GM23338 (cell line): ENCODE measurements around the gene PNMA1. TPM values are rescaled to one million over a fixed set of nuclear protein-coding genes. Genes with fewer than 3 reads are reported as not detected.

Experiments
- ATAC-seq: fragments of 200-7000 bp; cut with Tn5 transposase; 3 replicates; pipeline ENCODE4 v1.9.1; 2020
- DNase-seq: peaks from one replicate; pipeline ENCODE4 v3.0.0-alpha.2; 2015; ENCODE audit warnings: low spot score
- H2AFZ ChIP-seq: fragments of 200-600 bp; sonication (generic); 2 replicates; pipeline ENCODE4 v1.8.0; 2016; ENCODE audit warnings: antibody characterized with exemption, mild to moderate bottlenecking, moderate library complexity
- H3F3A ChIP-seq: fragments of 200-600 bp; sonication (generic); replicated peaks from 2 replicates; pipeline ENCODE4 v1.8.0; 2017; ENCODE audit warnings: antibody characterized with exemption, mixed run types, low read depth
- H3K27ac ChIP-seq: fragments of 200-600 bp; sonication (generic); 2 replicates; pipeline ENCODE4 v1.6.1; 2016; ENCODE audit warnings: low read depth
- H3K27me3 ChIP-seq: fragments of 200-600 bp; sonication (generic); 2 replicates; pipeline ENCODE4 v1.8.0; 2016; ENCODE audit warnings: mild to moderate bottlenecking, mixed run types, moderate library complexity; ENCODE audit not compliant: insufficient read depth
- H3K36me3 ChIP-seq: fragments of 200-600 bp; sonication (generic); 2 replicates; pipeline ENCODE4 v1.8.0; 2016; ENCODE audit warnings: mild to moderate bottlenecking; ENCODE audit not compliant: insufficient read depth
- H3K4me1 ChIP-seq: fragments of 200-600 bp; sonication (generic); 2 replicates; pipeline ENCODE4 v1.8.0; 2016; ENCODE audit warnings: mild to moderate bottlenecking, moderate library complexity; ENCODE audit not compliant: insufficient read depth
- H3K4me2 ChIP-seq: fragments of 200-600 bp; sonication (generic); 2 replicates; pipeline ENCODE4 v1.7.1; 2017; ENCODE audit warnings: mixed run types
- H3K4me3 ChIP-seq: fragments of 200-600 bp; sonication (generic); 2 replicates; pipeline ENCODE4 v1.6.1; 2016; ENCODE audit warnings: mixed run types
- H3K79me2 ChIP-seq: fragments of 200-600 bp; sonication (generic); replicated peaks from 2 replicates; pipeline ENCODE4 v1.8.0; 2017; ENCODE audit warnings: mild to moderate bottlenecking; ENCODE audit not compliant: insufficient read depth
- H3K9me2 ChIP-seq: fragments of 200-600 bp; sonication (generic); 2 replicates; pipeline ENCODE4 v1.8.0; 2017; ENCODE audit not compliant: insufficient read depth
- H4K20me1 ChIP-seq: fragments of 200-600 bp; sonication (generic); replicated peaks from 2 replicates; pipeline ENCODE4 v1.8.0; 2017; ENCODE audit warnings: mild to moderate bottlenecking; ENCODE audit not compliant: insufficient read depth
- H3K27ac Mint-ChIP-seq: 2 replicates; pipeline ENCODE4 v1.8.0; 2020; ENCODE audit warnings: inconsistent platforms, mild to moderate bottlenecking, moderate library complexity, mixed read lengths
- H3K27me3 Mint-ChIP-seq: 3 replicates; pipeline ENCODE4 v1.8.0; 2022; ENCODE audit warnings: low read depth, mild to moderate bottlenecking, moderate library complexity, mixed read lengths, inconsistent platforms; ENCODE audit not compliant: insufficient read depth, poor library complexity
- H3K36me3 Mint-ChIP-seq: 3 replicates; pipeline ENCODE4 v1.8.0; 2021; ENCODE audit warnings: low read depth, mild to moderate bottlenecking, inconsistent platforms, moderate library complexity, mixed read lengths
- H3K4me1 Mint-ChIP-seq: 3 replicates; pipeline ENCODE4 v1.8.0; 2020; ENCODE audit warnings: mild to moderate bottlenecking, inconsistent platforms, mixed read lengths
- H3K4me3 Mint-ChIP-seq: 3 replicates; pipeline ENCODE4 v1.8.0; 2021; ENCODE audit warnings: moderate library complexity, mild to moderate bottlenecking, inconsistent platforms, mixed read lengths
- H3K9me3 Mint-ChIP-seq: 3 replicates; pipeline ENCODE4 v1.8.0; 2020; ENCODE audit warnings: moderate library complexity, mild to moderate bottlenecking, inconsistent platforms, mixed read lengths
- CTCF ChIP-seq, 2 experiments: fragments of 200-600 bp in 1 of 2; sonication (generic) in 1 of 2; conservative IDR thresholded peaks; 2 replicates each; pipeline versions ENCODE4 v1.5.1 to v1.6.1; 2016 to 2017; ENCODE audit warnings: antibody characterized with exemption in 2 of 2, low read depth in 2 of 2, mild to moderate bottlenecking in 2 of 2, moderate library complexity in 1 of 2
- EZH2 ChIP-seq: fragments of 200-600 bp; sonication (generic); IDR thresholded peaks from one replicate; pipeline ENCODE4 v1.8.0; 2017; ENCODE audit warnings: antibody characterized with exemption, mild to moderate bottlenecking, low read depth; ENCODE audit not compliant: unreplicated experiment
- JUNB ChIP-seq: IDR thresholded peaks from one replicate; pipeline ENCODE4 v1.6.1; 2016; ENCODE audit warnings: antibody characterized with exemption; ENCODE audit not compliant: unreplicated experiment
- NANOG ChIP-seq: IDR thresholded peaks from 2 replicates; pipeline ENCODE4 v1.6.1; 2016; ENCODE audit warnings: antibody characterized with exemption, borderline replicate concordance
- POLR2AphosphoS5 ChIP-seq: IDR thresholded peaks from 2 replicates; pipeline ENCODE4 v1.6.1; 2016; ENCODE audit warnings: antibody characterized with exemption, low read depth
- REST ChIP-seq: IDR thresholded peaks from one replicate; pipeline ENCODE4 v1.6.1; 2018; ENCODE audit warnings: antibody characterized with exemption; ENCODE audit not compliant: unreplicated experiment
- STAT1 ChIP-seq: IDR thresholded peaks from one replicate; pipeline ENCODE4 v1.6.1; 2016; ENCODE audit warnings: antibody characterized with exemption; ENCODE audit not compliant: unreplicated experiment
- ZNF331 ChIP-seq: fragments of 250-450 bp; sonication (Bioruptor Pico); IDR thresholded peaks from 2 replicates; pipeline ENCODE4 v1.5.0; 2020; ENCODE audit warnings: low read depth, mild to moderate bottlenecking, moderate library complexity
- ZNF462 ChIP-seq: fragments of 250-450 bp; sonication (Bioruptor Pico); IDR thresholded peaks from 2 replicates; pipeline ENCODE4 v1.5.0; 2020; ENCODE audit warnings: mild to moderate bottlenecking, moderate library complexity
- polyA plus RNA-seq: library from polyadenylated mRNA; unstranded; fragments of >200 nt; fragmentation: Nextera tagmentation; extraction: Ambion mirVana; gene quantifications from 2 replicates; pipeline ENCODE4 v1.2.1, GENCODE V29; 2016
- total RNA-seq: library from RNA; depleted of rRNA; stranded (reverse); fragments of >200 nt; shearing (Covaris generic); gene quantifications from 2 replicates; pipeline ENCODE4 v1.2.3, GENCODE V29; 2014

PNMA1 gene
- total and polyA plus RNA-seq, 2 experiments from 2014 or later = 18.2 to 32.9 TPM

- Histone ChIP-seq H3K79me2 (no peaks in the 10 kb centered on the region), H2AFZ (no peak overlapping the region), H3K9me2 (no peaks in the 10 kb centered on the region), H3K27me3 (no peaks in the 10 kb centered on the region), H3K4me3 (no peak overlapping the region), H3K36me3 (no peaks in the 10 kb centered on the region), H3K4me1 (no peaks in the 10 kb centered on the region), H3K27ac (no peak overlapping the region), H3K4me2 (no peak overlapping the region), H3F3A (no peaks in the 10 kb centered on the region), H4K20me1 (no peaks in the 10 kb centered on the region)
- Mint-ChIP-seq H3K36me3 (peaks cover 3% of the 10 kb centered on the region; the same call in 1 of the 3 replicates), H3K4me1 (no peaks in the 10 kb centered on the region), H3K27ac (no peak overlapping the region), H3K9me3 (no peaks in the 10 kb centered on the region), H3K4me3 (no peak overlapping the region), H3K27me3 (no peaks in the 10 kb centered on the region)
- TF ChIP-seq REST = no peak
- TF ChIP-seq CTCF (conservative IDR thresholded peaks at IDR 0.05; ENCODE audit: low read depth in 2 of 2) = no peak
- TF ChIP-seq JUNB = no peak
- TF ChIP-seq EZH2 = no peak
- TF ChIP-seq POLR2AphosphoS5 = no peak
- TF ChIP-seq ZNF331 = no peak
- no peak for TF ChIP-seq NANOG
- TF ChIP-seq ZNF462 (CRISPR knock-in tag) = no peak
- TF ChIP-seq STAT1 = no peak
- DNase-seq (no peak), ATAC-seq (no peak)
Observed at GRCh38 chr14:73678698-73679097, 35.5 kb downstream of the PNMA1 start.
